SK-N-SH (cell line): ENCODE data around the gene DIS3L2. TPM values are rescaled to one million over a fixed set of nuclear protein-coding genes. Genes with fewer than 3 reads are reported as not detected.

Experiments used
- CTCF ChIA-PET: fragments of 300-600, 350-600 bp; formaldehyde crosslinking; extraction: SDS; loops from one replicate; lab custom pipeline; 2021; lab: Yijun Ruan, JAX
- POLR2A ChIA-PET: fragments of 350-600 bp; sonication (Branson Sonifier 250); formaldehyde crosslinking; extraction: SDS; loops from one replicate; lab custom pipeline; 2020; ENCODE audit warnings: antibody characterized with exemption, inconsistent platforms; lab: Yijun Ruan, JAX
- DNase-seq: peaks from one replicate; pipeline ENCODE4 v3.0.0; 2012
- H2AFZ ChIP-seq: fragments of 200-600 bp; sonication (generic); 2 replicates; pipeline ENCODE4 v1.8.1; 2016; ENCODE audit warnings: antibody characterized with exemption, mild to moderate bottlenecking, low read depth
- H3F3A ChIP-seq: fragments of 200-600 bp; sonication (generic); replicated peaks from 2 replicates; pipeline ENCODE3; 2016; ENCODE audit warnings: antibody characterized with exemption, mild to moderate bottlenecking; ENCODE audit not compliant: insufficient read depth
- H3K27ac ChIP-seq, 2 experiments: fragments of 200-500 bp in 1 of 2; fragments of 200-600 bp in 1 of 2; sonication (Bioruptor generic) in 1 of 2; sonication (generic), shearing (Covaris generic) in 1 of 2; 2 replicates each; pipeline versions ENCODE4 v1.5.1 to v1.6.1; 2014 to 2016; ENCODE audit warnings: low read depth in 2 of 2, inconsistent platforms in 1 of 2, low read length in 1 of 2, mild to moderate bottlenecking in 1 of 2, mixed read lengths in 1 of 2
- H3K27me3 ChIP-seq: fragments of 200-600 bp; sonication (generic), shearing (Covaris generic); 2 replicates; pipeline ENCODE4 v1.6.1; 2016; ENCODE audit warnings: mixed run types; ENCODE audit not compliant: insufficient read depth
- H3K36me3 ChIP-seq, 2 experiments: fragments of 200-500 bp in 1 of 2; fragments of 200-600 bp in 1 of 2; sonication (Bioruptor generic) in 1 of 2; sonication (generic) in 1 of 2; replicated peaks in 1 of 2; 2 replicates each; pipeline versions ENCODE3 to v1.5.1; 2014 to 2016; ENCODE audit warnings: low read length in 1 of 2, mild to moderate bottlenecking in 1 of 2; ENCODE audit not compliant: insufficient read depth in 2 of 2, control insufficient read depth in 1 of 2
- H3K4me1 ChIP-seq, 2 experiments: fragments of 200-500 bp in 1 of 2; fragments of 200-600 bp in 1 of 2; sonication (Bioruptor generic) in 1 of 2; sonication (generic), shearing (Covaris generic) in 1 of 2; 2 replicates each; pipeline versions ENCODE4 v1.5.1 to v1.6.1; 2014 to 2016; ENCODE audit warnings: low read depth in 1 of 2, low read length in 1 of 2, mixed run types in 1 of 2; ENCODE audit not compliant: insufficient read depth in 2 of 2, control insufficient read depth in 1 of 2
- H3K4me2 ChIP-seq: fragments of 200-600 bp; sonication (generic), shearing (Covaris generic); 2 replicates; pipeline ENCODE4 v1.6.1; 2017; ENCODE audit warnings: mixed run types
- H3K4me3 ChIP-seq, 2 experiments: fragments of 200-500 bp in 1 of 2; fragments of 200-600 bp in 1 of 2; sonication (Bioruptor generic) in 1 of 2; sonication (generic), shearing (Covaris generic) in 1 of 2; 2 replicates each; pipeline versions ENCODE4 v1.5.1 to v1.8.1; 2014 to 2016; ENCODE audit warnings: low read depth in 2 of 2, inconsistent platforms in 1 of 2, low read length in 1 of 2, mild to moderate bottlenecking in 1 of 2, mixed read lengths in 1 of 2, moderate library complexity in 1 of 2
- H3K79me2 ChIP-seq: fragments of 200-600 bp; sonication (generic); 2 replicates; pipeline ENCODE4 v1.8.1; 2017; ENCODE audit warnings: mild to moderate bottlenecking; ENCODE audit not compliant: insufficient read depth
- H3K9ac ChIP-seq: fragments of 200-600 bp; sonication (generic); 2 replicates; pipeline ENCODE4 v1.6.1; 2017; ENCODE audit warnings: mixed run types
- H3K9me2 ChIP-seq: fragments of 200-600 bp; sonication (generic); 2 replicates; pipeline ENCODE4 v1.6.1; 2017; ENCODE audit warnings: mixed run types
- H3K9me3 ChIP-seq: fragments of 200-600 bp; sonication (generic); 2 replicates; pipeline ENCODE4 v1.6.1; 2017; ENCODE audit warnings: mixed run types, mild to moderate bottlenecking, moderate library complexity
- H4K20me1 ChIP-seq: fragments of 200-600 bp; sonication (generic); 2 replicates; pipeline ENCODE4 v1.6.1; 2017; ENCODE audit warnings: mild to moderate bottlenecking, mixed run types; ENCODE audit not compliant: insufficient read depth
- EZH2phosphoT487 ChIP-seq: fragments of 200-600 bp; sonication (generic); IDR thresholded peaks from 2 replicates; pipeline ENCODE4 v1.6.1; 2017; ENCODE audit warnings: low read depth, mixed run types, mild to moderate bottlenecking, antibody characterized with exemption, moderate library complexity, borderline replicate concordance
- NFIC ChIP-seq: IDR thresholded peaks from 2 replicates; pipeline ENCODE4 v1.4.0; 2012; ENCODE audit warnings: borderline replicate concordance
- REST ChIP-seq: IDR thresholded peaks from 2 replicates; pipeline ENCODE4 v1.6.1; 2012; ENCODE audit warnings: mild to moderate bottlenecking, low read depth, low read length, moderate library complexity
- SMC3 ChIP-seq: IDR thresholded peaks from 2 replicates; pipeline ENCODE4 v1.6.1; 2012; ENCODE audit warnings: low read depth, low read length, improper control_type of control experiment
- TCF12 ChIP-seq: IDR thresholded peaks from 2 replicates; pipeline ENCODE4 v1.4.0; 2012
- USF2 ChIP-seq: fragments of 150-350 bp; IDR thresholded peaks from 2 replicates; pipeline ENCODE4 v1.6.1; 2017; ENCODE audit warnings: antibody characterized with exemption, low read length, low read depth, borderline replicate concordance
- WGBS: methylation state at CpG from one replicate; pipeline ENCODE4 v1.1.6; 2017; ENCODE audit warnings: low lambda C conversion rate; 5-methylcytosine and 5-hydroxymethylcytosine counted together
- polyA plus RNA-seq, 3 experiments: library from polyadenylated mRNA; depleted of rRNA; stranded (reverse); fragments of >200 nt; gene quantifications; 2 replicates each; pipeline ENCODE4 v1.2.3, GENCODE V29; 2012
- small RNA-seq, 7 experiments: library from RNA; depleted of rRNA; stranded (forward); fragments of <200 nt; gene quantifications; one replicate each; pipeline ENCODE3, GENCODE V24; 2012

DIS3L2 gene
- polyA plus RNA-seq, 1 of the 3 experiments (the other 2 are of a cell fraction) = 17.9 TPM

GRCh38 chr2:232385660-232386489 is 424.4 kb downstream of the DIS3L2 start:
- ChIA-PET CTCF (interaction anchor here (0.9 to 1.2 kb wide), 4 partner anchors 10 to 460 kb away, joined by 3 to 5 read pairs (median 4); partner anchors contain the start of gene NPPC), POLR2A (no interaction called here)
- H2AFZ ChIP-seq = no peak overlapping the region
- H3K9ac ChIP-seq = no peak overlapping the region
- DNase-seq = no peak
- H3F3A ChIP-seq = no peaks in the 10 kb centered on the region
- no peaks in the 10 kb centered on the region for H3K9me3 ChIP-seq
- no peaks in the 10 kb centered on the region; a peak in 1 of 4 replicates for H3K4me1 ChIP-seq
- no peak overlapping the region; the same call in 1 of the 2 replicates for H3K4me2 ChIP-seq
- H3K9me2 ChIP-seq = no peaks in the 10 kb centered on the region
- no peak overlapping the region for H3K4me3 ChIP-seq
- no peaks in the 10 kb centered on the region for H3K79me2 ChIP-seq
- TF ChIP-seq USF2 = no peak
- no peak for TF ChIP-seq EZH2phosphoT487
- TF ChIP-seq REST = no peak
- TF ChIP-seq NFIC = no peak
- no peak for TF ChIP-seq TCF12
- H3K36me3 ChIP-seq = no peaks in the 10 kb centered on the region
- 15% methylated on average over 22 of the region's 24 CpGs for WGBS
- no peak overlapping the region for H3K27ac ChIP-seq
- H3K27me3 ChIP-seq = peaks cover 74% of the 10 kb centered on the region
- H4K20me1 ChIP-seq = no peaks in the 10 kb centered on the region

- CTCF ChIA-PET = interaction anchor here (1.2 kb wide), 1 partner anchor 14 kb away, joined by 4 read pairs; no protein-coding TSS in a partner anchor
- Histone ChIP-seq H2AFZ (no peak overlapping the region), H3K36me3 (no peaks in the 10 kb centered on the region), H3K9me3 (no peaks in the 10 kb centered on the region), H3K27me3 (peaks cover 78% of the 10 kb centered on the region), H3K4me1 (no peaks in the 10 kb centered on the region; a peak in 1 of 4 replicates), H4K20me1 (no peaks in the 10 kb centered on the region), H3K4me2 (peak overlapping the region; percentile 28; the same call in 1 of the 2 replicates), H3K79me2 (no peaks in the 10 kb centered on the region), H3F3A (no peaks in the 10 kb centered on the region), H3K27ac (no peak overlapping the region), H3K9me2 (no peaks in the 10 kb centered on the region), H3K9ac (no peak overlapping the region), H3K4me3 (no peak overlapping the region)
- no peak for DNase-seq
- POLR2A ChIA-PET = no interaction called here
- no peak for TF ChIP-seq SMC3
- 7% methylated on average over 8 of the region's 23 CpGs for WGBS
These were observed 424.9 kb downstream of the DIS3L2 start for GRCh38 chr2:232386490-232386739.

Small RNA genes lying within 50 kb of the gene (small RNA-seq; reads per million reads assigned to genes)
- gene AC068134.3 (0 reads per million in 7 experiments), gene AC068134.4 (0 reads per million in 7 experiments), gene MIR562 (0 reads per million in 7 experiments)

Other genes starting within 250 kb of the DIS3L2 start
- 33.9 and 41.2 TPM in 2 replicates for gene PDE6D, start 180.4 kb upstream of the DIS3L2 start, polyA plus RNA-seq (2012; rRNA removed)
- gene COPS7B, start 175.3 kb upstream of the DIS3L2 start, polyA plus RNA-seq (2012; rRNA removed) = 60.5 and 92.7 TPM in 2 replicates
- gene NPPC, start 35.3 kb upstream of the DIS3L2 start, polyA plus RNA-seq (2012; rRNA removed) = not detected in 2 replicates